NCI-H748 treated with DMSO at 0.1 percent for 48 hours (cell line): ENCODE data around the gene ACKR2.

ENCODE experiments used
- DNase-seq: peaks from one replicate; lab custom pipeline; 2025; lab: John Stamatoyannopoulos, UW

ACKR2 gene

GRCh38 chr3:42829628-42830436, 20.6 kb downstream of the ACKR2 start:
- DNase-seq = no peak

- DNase-seq = no peak
Measured at GRCh38 chr3:42830437-42831320, 21.4 kb downstream of the ACKR2 start.

- peak; percentile 22 for DNase-seq
Measured at GRCh38 chr3:42831321-42831713, 22.1 kb downstream of the ACKR2 start.

GRCh38 chr3:42836150-42837123, 27.2 kb downstream of the ACKR2 start:
- DNase-seq = no peak

- no peak for DNase-seq
Measured at GRCh38 chr3:42838571-42838970, 29.3 kb downstream of the ACKR2 start.

GRCh38 chr3:42839616-42840015, 30.4 kb downstream of the ACKR2 start:
- peak; percentile 34 for DNase-seq

GRCh38 chr3:42841332-42841731, 32.1 kb downstream of the ACKR2 start:
- DNase-seq = no peak

- no peak for DNase-seq
Measured at GRCh38 chr3:42843713-42844411, 34.6 kb downstream of the ACKR2 start.

- DNase-seq = no peak
Measured at GRCh38 chr3:42844412-42844713, 35.1 kb downstream of the ACKR2 start.

- DNase-seq = no peak
Measured at GRCh38 chr3:42844815-42845214, 35.6 kb downstream of the ACKR2 start.

- no peak for DNase-seq
Measured at GRCh38 chr3:42846685-42847522, 37.7 kb downstream of the ACKR2 start.

- DNase-seq = no peak
Measured at GRCh38 chr3:42847731-42848130, 38.5 kb downstream of the ACKR2 start.

- DNase-seq = no peak
Measured at GRCh38 chr3:42849017-42849416, 39.8 kb downstream of the ACKR2 start.

- DNase-seq = no peak
Measured at GRCh38 chr3:42850263-42850662, 41.0 kb downstream of the ACKR2 start.

- DNase-seq = no peak
Measured at GRCh38 chr3:42851228-42851834, 42.1 kb downstream of the ACKR2 start.

- DNase-seq = no peak
Measured at GRCh38 chr3:42852441-42852840, 43.2 kb downstream of the ACKR2 start.

- no peak for DNase-seq
Measured at GRCh38 chr3:42853056-42853455, 43.8 kb downstream of the ACKR2 start.

- peak; percentile 14 for DNase-seq
Measured at GRCh38 chr3:42853739-42854302, 44.6 kb downstream of the ACKR2 start.

- no peak for DNase-seq
Measured at GRCh38 chr3:42855219-42855546, 45.9 kb downstream of the ACKR2 start.
